Middle frontal gyrus (tissue), 1 donor: ENCODE results near the gene HSPA8.
"Not testable (repeated sequence)": the region's sequence is repeated elsewhere in the genome, so short reads cannot be mapped to it uniquely, and the experiment has no call there.

ENCODE experiments used
- DNase-seq: peaks from one replicate; pipeline ENCODE4 v3.0.0-alpha.2; 2015; ENCODE audit warnings: low spot score; ENCODE audit errors: extremely low spot score

The HSPA8 gene

GRCh38 chr11:123061403-123062157 is at the start of gene HSPA8:
HSPA8 (minus strand) TSS chr11:123062136; CDS start chr11:123061324, 812 bp downstream.
- no peak for DNase-seq

- DNase-seq: peak; percentile 40
Observed at GRCh38 chr11:123111465-123111864, 49.5 kb upstream of the HSPA8 start.

- DNase-seq: no peak
Observed at GRCh38 chr11:123110397-123110796, 48.5 kb upstream of the HSPA8 start.

GRCh38 chr11:123107945-123108495 is 46.1 kb upstream of the HSPA8 start:
- DNase-seq: no peak

GRCh38 chr11:123104697-123105096 is 42.8 kb upstream of the HSPA8 start:
- no peak for DNase-seq

- DNase-seq: peak; percentile 62
Observed at GRCh38 chr11:123103326-123103980, 41.5 kb upstream of the HSPA8 start.

- DNase-seq: peak; percentile 8
Observed at GRCh38 chr11:123100379-123101085, 38.6 kb upstream of the HSPA8 start.

GRCh38 chr11:123098990-123099389 is 37.1 kb upstream of the HSPA8 start:
- no peak for DNase-seq

- no peak for DNase-seq
Observed at GRCh38 chr11:123093739-123094138, 31.8 kb upstream of the HSPA8 start.

- no peak for DNase-seq
Observed at GRCh38 chr11:123091506-123091905, 29.6 kb upstream of the HSPA8 start.

- DNase-seq: not testable (repeated sequence)
Observed at GRCh38 chr11:123090168-123090567, 28.2 kb upstream of the HSPA8 start.

- not testable (repeated sequence) for DNase-seq
Observed at GRCh38 chr11:123088896-123089295, 27.0 kb upstream of the HSPA8 start.

- not testable (repeated sequence) for DNase-seq
Observed at GRCh38 chr11:123087657-123088056, 25.7 kb upstream of the HSPA8 start.

- no peak for DNase-seq
Observed at GRCh38 chr11:123086305-123086704, 24.4 kb upstream of the HSPA8 start.

GRCh38 chr11:123085497-123085896 is 23.6 kb upstream of the HSPA8 start:
- no peak for DNase-seq

- no peak for DNase-seq
Observed at GRCh38 chr11:123084454-123084853, 22.5 kb upstream of the HSPA8 start.

- no peak for DNase-seq
Observed at GRCh38 chr11:123083623-123084029, 21.7 kb upstream of the HSPA8 start.

GRCh38 chr11:123082977-123083376 is 21.0 kb upstream of the HSPA8 start:
- no peak for DNase-seq

- DNase-seq: no peak
Observed at GRCh38 chr11:123080015-123080414, 18.1 kb upstream of the HSPA8 start.

- DNase-seq: no peak
Observed at GRCh38 chr11:123076484-123076883, 14.5 kb upstream of the HSPA8 start.

GRCh38 chr11:123073343-123074057 is 11.6 kb upstream of the HSPA8 start:
- DNase-seq: no peak
